ENCODE data around the gene MRPS35.

The MRPS35 gene

DNA sequence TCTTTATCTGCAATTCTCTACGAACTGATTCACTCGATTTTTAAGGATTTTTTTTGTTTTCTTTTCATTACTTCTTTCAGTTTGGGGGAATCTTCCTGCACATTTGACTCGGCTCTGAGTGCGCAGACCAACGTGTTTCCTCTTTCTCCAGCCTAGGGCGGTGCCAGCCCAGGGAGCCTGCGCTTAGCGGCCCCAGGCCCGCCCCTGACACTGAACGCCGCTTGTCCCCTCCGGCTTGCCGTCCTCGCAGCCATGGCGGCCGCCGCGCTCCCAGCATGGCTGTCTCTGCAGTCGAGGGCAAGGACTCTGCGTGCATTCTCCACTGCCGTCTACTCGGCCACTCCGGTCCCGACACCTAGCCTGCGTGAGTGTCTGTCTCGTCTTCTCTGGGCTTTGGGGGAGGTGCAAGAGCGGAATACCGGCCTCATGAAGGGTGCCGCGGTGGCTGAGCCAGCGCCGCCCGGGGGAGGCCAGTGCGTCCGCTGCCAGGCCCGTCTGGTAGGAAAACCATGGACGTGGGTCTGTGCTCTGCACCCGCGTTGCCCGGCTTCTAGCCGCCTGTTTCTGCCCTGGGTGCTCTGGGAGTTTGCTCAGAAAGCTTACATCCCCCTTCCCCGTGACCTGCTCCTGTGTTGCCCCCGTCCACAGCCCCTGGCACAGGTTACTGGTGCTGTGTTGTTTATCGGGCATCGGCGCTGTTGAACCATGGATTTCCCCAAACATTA, at the start of gene MRPS35:
Gene MRPS35 (plus strand): TSS at position 241 of the 725 bp plus-strand sequence. CDS start 12 bp downstream, at position 253.
- peak; percentile 81 for DNase-seq

GRCh38 chr12:27665704-27666103, 44.9 kb upstream of the MRPS35 start:
- no peak for DNase-seq

DNA sequence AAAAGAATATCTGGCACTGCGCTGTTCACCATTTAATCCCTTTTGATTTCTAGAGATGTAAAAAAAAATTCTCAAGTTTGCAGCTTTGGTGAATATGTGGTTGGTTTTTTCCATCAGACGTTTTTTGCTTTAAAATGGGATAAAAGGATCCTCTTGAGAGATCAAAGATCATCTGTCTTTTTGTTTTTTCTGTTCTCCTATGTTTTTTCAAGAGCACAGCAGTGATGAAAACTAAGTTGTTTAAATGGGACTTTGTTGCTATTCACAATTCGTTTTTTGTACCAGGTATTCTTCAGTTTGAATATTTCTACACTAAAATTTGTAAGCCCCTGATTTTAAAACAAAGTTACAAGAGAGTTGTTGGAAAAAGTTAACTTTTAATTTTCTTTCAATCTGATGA, 44.1 kb upstream of the MRPS35 start:
- DNase-seq = no peak

GRCh38 chr12:27667540-27667939, 43.1 kb upstream of the MRPS35 start:
- DNase-seq = no peak

DNA sequence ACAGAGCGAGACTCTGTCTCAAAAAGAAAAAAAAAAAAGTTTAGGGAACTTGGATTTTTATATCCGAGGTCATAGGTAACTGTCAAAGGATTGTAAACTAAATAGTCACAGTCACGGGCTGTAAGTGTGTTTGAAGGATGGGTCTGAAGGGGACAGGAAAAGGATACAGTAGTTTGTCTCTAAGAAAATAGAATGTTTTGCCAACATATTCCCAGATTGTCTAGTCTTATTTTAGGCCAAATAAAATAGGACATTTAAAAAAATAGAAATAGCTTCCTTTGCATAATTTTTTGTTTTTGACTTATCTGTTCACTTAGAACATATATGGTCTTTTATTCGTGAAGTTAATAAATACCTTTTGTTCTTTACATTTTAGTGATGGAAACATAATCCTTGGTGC, 38.6 kb upstream of the MRPS35 start:
- DNase-seq = no peak

DNA sequence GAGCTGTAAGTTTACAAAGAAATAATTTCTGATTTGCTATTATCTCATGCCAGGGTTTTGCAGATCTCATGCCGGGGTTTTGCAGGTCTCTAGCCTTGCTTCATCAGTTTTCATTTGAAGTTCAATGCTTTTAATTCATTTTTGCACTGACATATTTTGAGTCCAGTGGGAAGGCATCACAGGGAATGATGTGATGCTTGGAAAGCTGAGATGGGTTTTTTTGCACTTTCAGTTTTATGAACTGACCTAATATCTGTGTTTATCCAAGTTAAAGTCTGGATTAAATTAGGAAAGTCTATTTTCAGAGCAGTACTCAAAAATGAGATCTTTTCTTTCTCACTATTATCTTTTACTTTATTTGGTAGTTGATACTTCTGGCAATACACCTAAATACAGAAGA, 38.0 kb upstream of the MRPS35 start:
- no peak for DNase-seq

DNA sequence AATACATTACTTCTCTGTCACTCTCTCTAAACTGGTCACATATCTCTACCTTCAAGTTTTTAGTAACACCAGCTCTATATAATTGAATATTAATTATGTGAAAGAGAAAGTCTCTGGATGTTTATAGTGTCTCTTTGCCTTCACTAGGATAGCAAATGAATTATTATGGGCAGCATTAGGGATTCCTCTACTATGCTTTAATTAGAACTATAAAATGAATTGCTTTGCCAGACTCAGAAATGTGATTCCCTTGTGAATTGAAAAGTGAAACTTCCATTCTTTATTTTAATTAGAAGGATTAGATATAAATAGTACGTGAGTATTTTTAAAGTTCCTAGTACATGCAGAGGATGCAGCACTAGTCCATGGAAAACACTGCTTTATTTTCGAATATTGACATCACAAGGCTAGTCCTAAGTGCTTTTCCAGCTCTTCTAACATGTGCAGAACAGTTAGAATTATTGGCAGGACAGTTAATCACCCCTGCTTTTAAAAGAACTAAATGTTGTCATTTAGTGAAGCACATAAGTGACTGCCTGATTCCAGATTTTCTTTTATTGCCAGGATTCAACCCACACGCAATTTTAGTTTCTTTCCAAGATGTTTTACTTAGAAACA, 37.4 kb upstream of the MRPS35 start:
- no peak for DNase-seq

DNA sequence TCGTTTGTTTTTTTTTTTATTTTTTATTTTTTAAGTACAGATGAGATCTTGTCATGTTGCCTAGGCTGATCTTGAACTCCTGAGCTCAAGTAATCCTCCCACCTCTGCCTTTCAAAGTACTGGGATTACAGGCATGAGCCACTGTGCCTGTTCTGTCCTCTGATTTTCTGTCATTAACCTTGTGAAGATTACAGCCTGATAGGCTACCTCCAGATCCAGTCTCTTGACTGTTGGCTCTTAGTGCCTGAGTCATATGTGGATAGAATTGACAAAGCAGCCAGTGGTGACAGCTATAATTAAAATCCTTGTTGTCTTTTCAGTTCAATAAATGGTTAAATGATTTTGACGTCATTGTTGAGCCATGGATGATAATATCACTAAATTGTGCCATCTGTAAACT, 35.6 kb upstream of the MRPS35 start:
- no peak for DNase-seq

DNA sequence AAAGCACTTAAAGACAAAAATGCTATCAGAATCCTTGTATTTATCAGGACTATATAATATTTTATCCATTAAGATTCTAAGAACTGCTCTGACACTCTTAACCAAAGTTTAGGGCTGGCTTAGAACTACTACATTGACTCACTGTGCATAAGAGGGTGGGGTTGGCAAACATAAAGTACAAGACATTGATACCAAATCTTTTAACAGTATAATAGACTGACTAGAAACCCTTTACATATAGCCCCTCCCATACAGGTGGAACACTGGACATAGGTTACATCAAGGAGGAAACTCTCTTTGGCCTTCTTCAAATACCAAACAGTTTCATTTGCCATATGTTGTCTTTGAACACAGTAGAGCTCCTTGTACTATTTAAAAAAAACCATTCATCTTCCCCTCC, 30.0 kb upstream of the MRPS35 start:
- DNase-seq = no peak

DNA sequence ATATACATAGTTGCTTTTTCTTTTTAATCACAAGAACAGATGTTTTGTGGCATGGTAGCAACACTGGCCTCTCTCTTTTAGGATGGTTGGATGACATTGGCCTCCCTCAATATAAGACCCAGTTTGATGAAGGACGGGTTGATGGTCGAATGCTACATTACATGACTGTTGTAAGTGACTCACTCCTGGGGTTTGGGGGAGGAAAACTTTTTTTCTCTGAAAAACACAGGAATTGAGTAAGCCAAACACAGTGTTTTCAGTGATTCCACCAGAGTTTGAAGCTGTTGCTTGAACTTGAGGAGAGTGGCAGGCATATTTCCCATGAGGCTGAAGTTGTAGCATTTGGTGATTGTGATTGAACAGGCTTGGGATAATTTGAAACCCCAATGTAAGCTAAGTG, 28.1 kb upstream of the MRPS35 start:
- DNase-seq = no peak

- no peak for DNase-seq
These were observed 25.4 kb upstream of the MRPS35 start for GRCh38 chr12:27685274-27685673.

GRCh38 chr12:27686147-27686546, 24.5 kb upstream of the MRPS35 start:
- no peak for DNase-seq

DNA sequence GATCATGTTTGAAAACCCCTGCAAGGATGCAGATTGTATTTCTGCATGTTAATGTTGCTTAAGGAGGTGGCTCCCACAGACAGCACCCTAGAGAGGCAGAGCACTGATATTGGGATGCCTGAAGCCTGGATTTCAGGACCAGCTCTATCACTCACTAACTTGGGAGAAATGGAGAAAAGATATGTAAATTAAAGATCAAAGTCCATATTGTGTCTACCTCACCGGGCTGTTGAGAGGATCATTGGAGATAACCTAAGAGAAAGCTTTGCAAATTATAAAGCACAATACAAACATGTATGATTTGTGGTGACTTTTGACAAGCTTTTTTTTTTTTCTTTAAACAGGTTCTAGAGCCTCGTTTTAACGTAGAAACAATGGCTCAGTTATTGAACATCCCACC, 22.0 kb upstream of the MRPS35 start:
- peak; percentile 21 for DNase-seq

DNA sequence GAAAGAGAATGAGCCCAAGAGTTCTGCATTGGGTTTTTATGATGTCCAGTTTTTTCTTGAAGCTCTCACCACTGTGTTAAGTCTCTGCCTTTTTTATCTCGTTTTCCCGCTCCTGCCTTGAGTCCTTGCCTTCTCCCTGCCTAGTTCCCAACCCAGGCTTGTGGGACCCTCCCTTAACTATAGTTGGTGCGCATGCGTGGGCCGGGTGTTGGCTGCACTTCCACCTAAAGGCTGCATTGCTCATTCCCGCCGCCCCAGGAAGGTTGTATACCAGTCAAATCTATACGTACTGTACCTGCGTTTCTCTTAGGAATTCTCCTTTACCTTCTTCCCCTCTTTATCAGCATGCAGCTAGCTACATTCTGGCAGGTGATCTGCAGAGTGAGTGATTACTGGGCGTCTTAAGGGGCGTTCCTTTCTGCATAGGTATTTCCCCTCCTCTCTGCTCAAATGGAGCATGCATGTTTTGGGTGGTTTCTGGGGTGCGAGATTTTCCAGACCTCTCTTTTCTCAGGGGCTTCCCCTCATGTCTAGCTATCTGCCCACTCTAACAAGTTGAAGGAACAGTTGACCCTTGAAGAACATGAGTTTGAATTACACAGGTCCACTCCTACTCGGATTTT, 21.0 kb upstream of the MRPS35 start:
- no peak for DNase-seq

- no peak for DNase-seq
These were observed 17.2 kb upstream of the MRPS35 start for GRCh38 chr12:27693403-27693802.

DNA sequence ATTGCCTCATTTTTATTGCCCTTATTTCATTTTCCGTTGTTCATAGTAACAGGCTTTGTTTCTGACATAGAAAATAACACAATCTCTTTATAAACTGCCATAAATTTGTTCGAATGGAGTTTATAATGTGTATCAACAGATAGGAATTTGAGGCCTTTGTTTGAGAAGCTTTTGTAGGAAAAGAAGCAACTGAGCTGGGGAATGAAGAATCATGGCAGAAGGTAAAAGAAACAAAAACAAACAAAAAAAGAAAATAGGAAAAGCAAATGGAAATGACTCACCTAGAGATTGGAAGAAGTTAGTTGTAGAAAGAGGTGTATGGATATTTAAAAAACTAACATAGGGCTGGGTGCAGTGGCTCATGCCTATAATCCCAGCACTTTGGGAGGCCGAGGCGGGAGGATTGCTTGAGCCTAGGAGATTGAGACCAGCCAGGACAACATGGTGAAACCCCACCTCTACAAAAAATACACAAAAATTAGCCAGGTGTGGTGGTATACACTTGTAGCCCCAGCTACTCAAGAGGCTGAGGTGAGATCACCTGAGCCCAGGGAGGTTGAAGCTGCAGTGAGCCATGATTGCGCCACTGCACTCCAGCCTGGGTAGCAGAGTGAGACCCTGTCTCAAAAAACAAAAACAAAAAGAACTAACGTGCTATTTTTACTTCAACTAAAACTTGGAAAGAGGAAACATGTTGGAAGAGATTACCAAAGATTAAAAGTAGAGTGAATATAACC, 14.9 kb upstream of the MRPS35 start:
- DNase-seq = no peak

DNA sequence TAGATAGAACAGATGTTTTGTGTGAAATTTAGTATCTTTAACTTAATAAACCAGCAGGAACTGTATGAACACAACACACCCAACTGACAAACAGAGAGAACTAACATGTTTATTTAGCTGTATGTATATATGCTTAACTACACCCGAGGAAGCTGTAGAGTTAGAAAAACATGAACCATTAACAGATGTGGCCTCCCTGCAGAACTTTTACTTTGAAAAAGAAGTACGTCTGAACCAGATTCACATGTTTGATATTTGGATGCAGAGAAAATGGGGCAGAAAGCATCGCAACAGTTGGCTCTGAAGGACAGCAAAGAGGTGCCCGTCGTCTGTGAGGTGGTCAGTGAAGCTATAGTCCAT, 14.4 kb upstream of the MRPS35 start, which contains the start of gene REP15:
Gene REP15 (plus strand): TSS at position 155 of the 360 bp plus-strand sequence. CDS start 116 bp downstream, at position 271.
- no peak for DNase-seq

- no peak for DNase-seq
These were observed 13.6 kb upstream of the MRPS35 start for GRCh38 chr12:27696864-27697564.

DNA sequence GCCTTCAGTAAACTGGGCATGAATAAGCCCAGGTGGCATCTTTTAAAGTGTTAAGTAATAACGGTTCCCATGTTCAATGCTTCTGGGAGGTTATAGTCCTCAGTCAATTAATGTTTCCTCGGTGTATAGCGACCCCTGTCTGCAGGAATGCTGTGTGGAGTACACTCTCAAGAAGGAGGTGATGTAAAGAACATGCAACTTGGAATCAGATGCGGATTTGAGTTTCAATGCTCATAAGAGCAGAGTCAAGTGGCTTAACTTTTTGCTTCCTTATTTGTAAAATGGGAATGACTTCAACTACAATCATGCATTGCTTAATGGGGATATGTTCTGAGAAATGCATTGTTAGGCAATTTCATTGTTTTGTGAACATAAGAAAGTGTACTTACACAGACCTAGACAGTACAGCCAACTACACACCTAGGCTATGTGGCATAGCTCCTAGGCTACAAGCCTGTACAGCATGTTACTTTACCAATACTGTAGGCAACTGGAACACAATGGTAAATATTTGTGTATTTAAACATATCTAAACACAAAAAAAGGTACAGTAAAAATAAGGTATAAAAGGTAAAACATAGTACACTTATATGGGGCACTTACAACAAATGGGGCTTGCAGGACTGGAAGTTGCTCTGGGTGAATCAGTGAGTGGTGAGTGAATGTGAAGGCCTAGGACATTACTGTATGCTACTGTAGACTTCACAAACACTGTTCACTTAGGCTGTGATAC, 6.7 kb upstream of the MRPS35 start:
- DNase-seq = peak; percentile 33

GRCh38 chr12:27705263-27705662, 5.4 kb upstream of the MRPS35 start:
- DNase-seq = no peak

GRCh38 chr12:27707216-27707615, 3.4 kb upstream of the MRPS35 start:
- no peak for DNase-seq
